ACC112 (cell line): ENCODE measurements around the gene COPS2.
"Not testable (repeated sequence)": the region's sequence is repeated elsewhere in the genome, so short reads cannot be mapped to it uniquely, and the experiment has no call there.

Experiments
- H2AFZ ChIP-seq: fragments of 200-600 bp; sonication (generic); one replicate; pipeline ENCODE4 v1.6.0; 2017; ENCODE audit warnings: antibody characterized with exemption, low read length; ENCODE audit not compliant: unreplicated experiment
- H3K27ac ChIP-seq: fragments of 200-600 bp; sonication (generic); 2 replicates; pipeline ENCODE4 v1.5.1; 2014; ENCODE audit warnings: low read depth, mild to moderate bottlenecking, antibody characterized with exemption, low read length, moderate library complexity
- H3K27me3 ChIP-seq: fragments of 200-600 bp; sonication (generic); 2 replicates; pipeline ENCODE4 v1.6.1; 2014; ENCODE audit warnings: mild to moderate bottlenecking, antibody characterized with exemption, low read length, moderate library complexity, mixed read lengths; ENCODE audit not compliant: insufficient read depth
- H3K36me3 ChIP-seq: fragments of 200-600 bp; sonication (generic); 2 replicates; pipeline ENCODE4 v1.6.1; 2016; ENCODE audit warnings: mild to moderate bottlenecking, antibody characterized with exemption, low read length, moderate library complexity, mixed read lengths; ENCODE audit not compliant: insufficient read depth
- H3K4me1 ChIP-seq: fragments of 200-600 bp; sonication (generic); one replicate; pipeline ENCODE4 v1.6.1; 2016; ENCODE audit warnings: low read length, mixed read lengths; ENCODE audit not compliant: insufficient read depth, unreplicated experiment, control insufficient read depth
- H3K4me3 ChIP-seq: fragments of 200-600 bp; sonication (generic); 2 replicates; pipeline ENCODE4 v1.5.1; 2014; ENCODE audit warnings: mild to moderate bottlenecking, low read depth, low read length
- H3K79me2 ChIP-seq: fragments of 200-600 bp; sonication (generic); one replicate; pipeline ENCODE4 v1.6.0; 2016; ENCODE audit warnings: low read length; ENCODE audit not compliant: control insufficient read depth, unreplicated experiment, insufficient read depth

Gene COPS2

GRCh38 chr15:49182128-49182527, 26.7 kb upstream of the COPS2 start:
- H2AFZ ChIP-seq = no peak overlapping the region
- peaks cover 34% of the 10 kb centered on the region for H3K79me2 ChIP-seq
- H3K27ac ChIP-seq = no peak overlapping the region
- no peaks in the 10 kb centered on the region for H3K36me3 ChIP-seq
- H3K4me1 ChIP-seq = no peaks in the 10 kb centered on the region
- no peaks in the 10 kb centered on the region for H3K27me3 ChIP-seq
- no peak overlapping the region for H3K4me3 ChIP-seq

DNA sequence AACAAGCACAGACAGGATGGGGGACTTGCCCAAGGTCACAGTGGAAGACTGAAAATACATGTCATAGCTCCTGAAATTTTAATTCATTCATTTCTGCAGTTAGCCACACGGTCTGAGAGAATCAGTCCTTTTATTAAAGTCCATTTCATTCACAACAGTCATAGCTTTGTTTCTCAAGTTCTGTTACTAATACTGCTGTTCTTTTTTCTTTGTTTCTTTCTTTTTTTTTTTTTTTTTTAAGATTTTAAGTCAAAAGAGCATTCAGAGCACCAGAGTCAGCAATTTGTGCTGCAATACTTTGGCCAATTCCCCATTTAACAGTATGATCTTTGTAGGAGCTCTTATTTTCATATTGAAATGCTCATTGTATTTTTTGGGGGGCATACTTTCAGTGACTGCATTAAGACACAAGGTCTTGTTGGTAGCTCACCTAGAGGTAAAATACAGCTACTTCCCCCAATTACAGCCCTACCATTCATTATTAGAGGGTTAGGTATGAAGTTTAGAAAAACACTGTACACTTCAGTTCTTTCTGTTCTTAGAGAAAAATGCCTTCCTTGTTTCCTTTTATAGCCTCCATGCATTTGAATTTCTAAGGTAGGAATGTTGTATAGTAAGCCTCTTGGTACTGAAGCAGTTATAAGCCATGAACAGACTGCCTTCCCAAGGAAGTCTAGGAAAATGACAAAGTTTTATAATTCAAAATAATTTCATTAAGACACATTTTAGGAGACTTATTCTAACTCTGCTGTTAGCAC, 24.2 kb upstream of the COPS2 start:
- Histone ChIP-seq H3K4me1 (no peaks in the 10 kb centered on the region), H3K27me3 (no peaks in the 10 kb centered on the region), H3K27ac (no peak overlapping the region), H2AFZ (no peak overlapping the region), H3K36me3 (no peaks in the 10 kb centered on the region), H3K79me2 (peaks cover 33% of the 10 kb centered on the region), H3K4me3 (no peak overlapping the region)

- no peaks in the 10 kb centered on the region for H3K27me3 ChIP-seq
- H3K4me1 ChIP-seq = no peaks in the 10 kb centered on the region
- no peak overlapping the region for H3K4me3 ChIP-seq
- no peaks in the 10 kb centered on the region for H3K36me3 ChIP-seq
- no peak overlapping the region for H3K27ac ChIP-seq
- no peak overlapping the region for H2AFZ ChIP-seq
- H3K79me2 ChIP-seq = peaks cover 32% of the 10 kb centered on the region
Measured at GRCh38 chr15:49178497-49178896, 23.1 kb upstream of the COPS2 start.

DNA sequence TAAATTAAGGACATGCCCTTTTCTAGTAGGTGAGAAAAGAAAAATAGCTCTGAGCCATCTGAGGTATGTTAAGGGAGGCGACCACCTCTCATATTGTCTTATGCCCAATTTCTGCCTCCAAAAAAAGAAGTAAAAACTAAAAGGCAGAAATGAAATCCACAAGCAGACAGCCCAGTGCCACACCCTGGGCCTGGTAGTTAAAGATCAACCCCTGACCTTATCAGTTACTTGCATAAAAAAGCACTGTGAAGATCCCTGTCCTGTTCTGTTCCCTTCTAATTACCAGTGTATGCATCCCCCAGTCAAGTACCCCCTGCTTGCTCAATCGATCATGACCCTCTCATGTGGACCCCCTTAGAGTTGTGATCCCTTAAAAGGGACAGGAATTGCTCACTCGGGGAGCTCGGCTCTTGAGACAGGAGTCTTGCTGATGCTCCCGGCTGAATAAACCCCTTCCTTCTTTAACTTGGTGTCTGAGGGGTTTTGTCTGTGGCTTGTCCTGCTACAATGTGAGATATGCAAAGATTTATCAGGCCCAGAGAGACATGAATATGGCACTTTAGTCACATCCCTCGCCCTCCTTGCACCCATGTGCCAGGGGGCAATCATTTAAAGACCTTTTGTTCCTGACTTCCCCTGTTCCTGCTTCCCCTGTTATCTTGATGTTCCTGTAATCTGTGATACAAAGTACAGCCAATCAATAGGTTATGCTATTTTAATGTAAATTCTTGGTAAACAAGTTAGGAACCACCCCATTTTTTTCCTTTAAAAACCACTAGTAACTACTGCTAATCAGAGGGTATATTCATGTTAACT, 20.4 kb upstream of the COPS2 start:
- H2AFZ ChIP-seq, H3K27ac ChIP-seq, H3K36me3 ChIP-seq, H3K27me3 ChIP-seq, H3K4me3 ChIP-seq, H3K4me1 ChIP-seq: not testable (repeated sequence)
- peaks cover 50% of the 10 kb centered on the region for H3K79me2 ChIP-seq

DNA sequence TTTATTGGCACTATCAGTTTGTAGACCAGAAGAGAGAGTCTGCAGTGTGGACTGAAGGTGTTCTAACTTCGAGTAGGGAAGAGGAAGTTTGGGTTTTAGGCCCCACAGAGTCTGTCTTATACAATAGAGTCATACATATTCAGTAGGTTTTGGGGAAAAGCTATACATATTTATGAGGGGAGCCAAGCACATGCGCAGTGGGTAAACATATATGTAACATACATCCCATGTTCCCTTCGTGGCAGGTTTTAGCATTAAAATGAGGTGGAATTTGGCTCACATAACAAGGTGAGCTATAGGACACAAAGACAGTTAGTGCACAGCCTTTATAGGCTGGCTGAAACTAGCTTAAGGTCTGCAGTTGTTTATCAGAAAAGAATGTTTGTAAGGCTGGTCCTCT, 19.5 kb upstream of the COPS2 start:
- H3K27ac ChIP-seq = no peak overlapping the region
- H3K4me1 ChIP-seq = peaks cover 8% of the 10 kb centered on the region
- H3K4me3 ChIP-seq = no peak overlapping the region
- peaks cover 50% of the 10 kb centered on the region for H3K79me2 ChIP-seq
- H3K36me3 ChIP-seq = no peaks in the 10 kb centered on the region
- H3K27me3 ChIP-seq = no peaks in the 10 kb centered on the region
- H2AFZ ChIP-seq = no peak overlapping the region

DNA sequence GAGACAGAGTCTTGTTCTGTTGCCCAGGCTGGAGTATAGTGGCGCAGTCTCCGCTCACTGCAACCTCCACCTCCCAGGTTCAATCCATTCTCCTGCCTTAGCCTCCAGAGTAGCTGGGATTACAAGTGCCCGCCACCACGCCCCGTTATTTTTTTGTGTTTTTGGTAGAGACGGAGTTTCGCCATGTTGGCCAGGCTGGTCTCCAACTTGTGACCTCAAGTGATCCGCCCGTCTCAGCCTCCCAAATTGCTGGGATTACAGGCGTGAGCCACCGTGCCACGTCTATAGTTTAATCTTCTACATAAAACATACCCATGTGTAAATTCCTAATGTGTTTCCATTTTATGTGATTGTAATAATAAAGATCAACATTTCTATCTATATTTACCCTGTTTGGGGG, 16.4 kb upstream of the COPS2 start:
- no peak overlapping the region for H3K27ac ChIP-seq
- H3K4me3 ChIP-seq = peak overlapping the region; percentile 83
- no peaks in the 10 kb centered on the region for H3K36me3 ChIP-seq
- H3K4me1 ChIP-seq = peaks cover 11% of the 10 kb centered on the region
- peaks cover 42% of the 10 kb centered on the region for H3K79me2 ChIP-seq
- H3K27me3 ChIP-seq = no peaks in the 10 kb centered on the region
- H2AFZ ChIP-seq = no peak overlapping the region

DNA sequence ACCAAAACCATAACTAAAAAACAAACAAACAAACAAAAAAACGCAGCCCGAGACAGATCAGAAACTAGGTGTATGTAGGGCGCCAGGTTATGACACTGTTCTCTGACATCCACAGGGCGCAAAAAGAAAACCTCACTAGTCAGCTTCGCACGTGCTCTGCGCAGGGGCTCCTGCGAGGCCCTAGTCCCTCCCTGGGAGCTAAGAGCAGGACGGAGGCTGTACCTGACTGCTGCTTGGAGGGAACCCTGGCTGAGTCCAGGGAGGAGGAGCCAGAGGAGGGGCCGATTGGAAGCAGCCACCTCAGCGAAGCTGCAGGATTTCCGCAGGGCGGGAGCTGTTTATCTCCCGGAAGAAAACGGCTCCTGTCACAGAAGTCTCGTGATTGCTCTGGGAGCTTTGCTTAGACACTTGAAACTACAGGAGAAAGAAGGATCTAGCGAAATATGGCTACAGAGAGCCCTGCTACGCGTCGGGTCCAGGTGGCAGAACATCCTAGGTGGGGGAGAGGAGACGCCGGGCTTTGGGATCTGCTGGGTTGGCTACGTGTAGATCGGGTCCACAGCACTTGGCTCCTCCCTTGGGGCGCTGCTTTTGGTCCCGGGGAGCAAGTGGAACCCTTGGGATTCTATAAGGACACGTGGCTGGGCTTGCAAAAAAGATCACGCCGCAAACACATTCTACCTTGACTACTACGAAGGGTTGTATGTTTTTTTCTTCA, 14.6 kb upstream of the COPS2 start, which contains the start of gene GALK2:
TSS of gene GALK2 (plus strand) at position 368 of the 718 bp plus-strand sequence. CDS start at position 444, 76 bp downstream.
- H3K4me3 ChIP-seq = peak within 1 kb of the TSS; percentile 83
- H3K27ac ChIP-seq = peak within 1 kb of the TSS; percentile 61
- H3K27me3 ChIP-seq = no peaks in the 10 kb centered on the region
- no peaks in the 10 kb centered on the region for H3K36me3 ChIP-seq
- H2AFZ ChIP-seq = peak within 1 kb of the TSS; percentile 68
- peaks cover 34% of the 10 kb centered on the region for H3K79me2 ChIP-seq
- peaks cover 11% of the 10 kb centered on the region for H3K4me1 ChIP-seq

DNA sequence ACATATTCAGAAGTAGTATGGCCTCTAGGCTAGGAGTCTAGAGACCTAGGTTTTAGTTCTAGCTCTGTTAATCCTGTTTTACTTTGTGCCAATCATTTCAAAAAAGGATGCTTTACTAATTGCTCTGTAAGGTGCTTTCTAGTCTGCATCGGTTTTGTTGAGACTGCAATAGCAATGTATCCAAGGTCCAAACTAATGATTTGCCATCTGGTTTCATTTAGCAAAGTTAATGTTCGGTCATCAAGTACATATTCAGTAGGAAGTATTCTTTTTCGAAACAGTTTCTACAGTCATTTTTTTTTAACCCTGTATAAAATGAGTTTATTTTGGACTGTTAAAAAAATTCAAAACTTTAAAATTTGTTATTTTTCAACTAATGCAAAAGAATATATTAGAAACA, 12.6 kb upstream of the COPS2 start:
- Histone ChIP-seq H3K4me1 (peaks cover 10% of the 10 kb centered on the region), H3K27ac (no peak overlapping the region), H2AFZ (no peak overlapping the region), H3K36me3 (no peaks in the 10 kb centered on the region), H3K27me3 (no peaks in the 10 kb centered on the region), H3K4me3 (no peak overlapping the region), H3K79me2 (peaks cover 22% of the 10 kb centered on the region)

DNA sequence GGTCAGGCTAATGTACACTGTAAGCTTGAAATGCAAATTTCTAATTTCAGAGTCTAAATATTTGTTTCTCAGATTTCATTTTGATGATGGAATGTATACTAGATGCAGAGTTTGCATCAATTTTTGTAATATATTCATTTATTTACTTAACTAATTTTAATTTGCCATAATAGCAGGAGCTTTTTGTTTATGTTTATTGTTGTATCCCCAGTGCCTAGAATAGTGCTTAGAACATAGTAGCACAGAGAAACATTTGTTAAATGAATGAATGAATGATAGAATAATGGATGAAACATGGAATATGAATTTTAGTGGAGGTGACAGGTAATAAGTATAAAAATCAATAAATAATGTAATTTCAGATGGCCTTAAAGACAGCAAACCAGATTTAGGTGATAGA, 9.5 kb upstream of the COPS2 start:
- no peak overlapping the region for H3K4me3 ChIP-seq
- H3K79me2 ChIP-seq = peaks cover 6% of the 10 kb centered on the region
- no peak overlapping the region for H2AFZ ChIP-seq
- no peaks in the 10 kb centered on the region for H3K27me3 ChIP-seq
- no peaks in the 10 kb centered on the region for H3K36me3 ChIP-seq
- H3K4me1 ChIP-seq = peaks cover 3% of the 10 kb centered on the region
- no peak overlapping the region for H3K27ac ChIP-seq

- Histone ChIP-seq H2AFZ (no peak overlapping the region), H3K27ac (no peak overlapping the region), H3K36me3 (no peaks in the 10 kb centered on the region), H3K4me3 (no peak overlapping the region), H3K4me1 (no peaks in the 10 kb centered on the region), H3K79me2 (peaks cover 7% of the 10 kb centered on the region), H3K27me3 (no peaks in the 10 kb centered on the region)
Measured at GRCh38 chr15:49163678-49164077, 8.3 kb upstream of the COPS2 start.
